Left renal cortex interstitium (tissue), 4 donors: Measurements from ENCODE around the gene CBX3. TPM values are rescaled to one million over a fixed set of nuclear protein-coding genes. Genes with fewer than 3 reads are reported as not detected.
"Not testable (repeated sequence)": the region's sequence is repeated elsewhere in the genome, so short reads cannot be mapped to it uniquely, and the experiment has no call there.

Experiments
- DNase-seq, 4 donors: peaks; one replicate each; pipeline ENCODE4 v3.0.0-alpha.2; 2013; ENCODE audit warnings: low read depth in 4 of 4, low spot score in 2 of 4, missing footprints in 1 of 4
- polyA plus RNA-seq, 4 donors: library from polyadenylated mRNA; unstranded; fragments of 120-200 nt; gene quantifications; one replicate each; pipeline ENCODE4 v1.2.1, GENCODE V29; 2013; ENCODE audit not compliant: insufficient read length in 4 of 4

The CBX3 gene
- polyA plus RNA-seq, 4 donors = 300 to 352 (median 326) TPM

DNA sequence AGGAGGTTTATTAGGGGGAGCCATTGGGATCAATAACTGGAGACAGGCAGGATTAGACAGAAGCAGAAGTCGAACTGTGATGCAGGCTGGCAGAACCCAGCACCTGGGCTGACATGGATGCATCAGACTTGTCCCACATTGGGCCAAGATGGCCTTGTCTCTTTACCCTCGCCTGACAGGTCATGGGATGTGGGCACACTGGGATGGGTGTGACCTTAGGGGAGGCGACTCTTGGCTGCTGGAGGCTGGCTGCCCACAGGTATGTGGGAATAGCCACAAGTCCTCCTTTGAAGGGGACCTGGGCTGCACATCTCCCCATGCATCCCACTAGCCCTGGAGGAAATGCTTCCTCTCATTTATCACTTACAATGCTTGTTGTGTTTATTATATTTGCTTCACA is 32.3 kb upstream of the CBX3 start:
- DNase-seq = no peak

GRCh38 chr7:26170663-26171062 is 30.9 kb upstream of the CBX3 start:
- no peak for DNase-seq

DNA sequence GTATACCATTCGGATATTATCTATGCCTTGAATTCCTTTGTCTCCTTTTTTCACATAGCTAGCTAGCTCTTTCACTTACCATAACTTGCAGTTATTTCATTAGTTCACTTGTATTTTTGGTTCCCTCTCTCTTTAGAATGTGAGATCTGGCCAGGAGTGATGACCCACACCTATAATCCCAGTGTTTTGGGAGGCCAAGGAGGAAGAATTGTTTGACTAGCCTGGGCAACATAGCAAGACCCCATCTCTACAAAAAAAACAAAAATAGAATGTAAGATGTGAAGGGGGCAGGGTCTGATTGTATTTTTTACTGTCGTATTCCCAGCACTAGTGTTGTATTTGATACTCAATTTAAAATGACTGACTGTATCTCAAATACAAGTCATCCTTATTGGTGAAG is 29.9 kb upstream of the CBX3 start:
- no peak for DNase-seq

DNA sequence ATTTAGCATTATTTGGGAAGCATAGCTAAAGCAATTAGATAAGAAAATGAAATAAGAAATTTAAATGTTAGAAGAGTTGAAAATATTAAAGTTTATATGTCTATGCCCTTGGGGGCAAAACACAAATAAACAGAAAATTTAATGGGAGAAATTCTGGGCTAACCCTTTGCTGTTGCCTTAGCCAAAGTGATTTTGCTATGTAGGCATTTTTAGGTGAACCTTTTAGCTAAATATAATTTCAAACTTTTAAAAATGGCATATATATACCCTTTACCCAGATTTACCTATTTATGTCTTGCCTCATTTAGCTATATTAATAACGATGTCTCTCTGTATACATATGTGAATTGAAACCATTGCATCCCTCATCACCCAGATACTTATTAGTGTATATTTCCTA is 29.5 kb upstream of the CBX3 start:
- DNase-seq = no peak

- not testable (repeated sequence) for DNase-seq
Measured at GRCh38 chr7:26175903-26176302, 25.6 kb upstream of the CBX3 start.

DNA sequence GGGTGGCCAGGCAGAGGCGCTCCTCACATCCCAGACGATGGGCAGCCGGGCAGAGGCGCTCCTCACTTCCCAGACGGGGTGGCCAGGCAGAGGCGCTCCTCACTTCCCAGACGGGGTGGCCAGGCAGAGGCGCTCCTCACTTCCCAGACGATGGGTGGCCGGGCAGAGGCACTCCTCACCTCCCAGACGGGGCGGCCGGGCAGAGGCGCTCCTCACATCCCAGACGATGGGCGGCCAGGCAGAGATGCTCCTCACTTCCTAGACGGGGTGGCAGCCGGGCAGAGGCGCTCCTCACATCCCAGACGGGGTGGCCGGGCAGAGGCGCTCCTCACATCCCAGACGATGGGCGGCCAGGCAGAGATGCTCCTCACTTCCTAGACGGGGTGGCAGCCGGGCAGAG is 24.8 kb upstream of the CBX3 start:
- not testable (repeated sequence) for DNase-seq

DNA sequence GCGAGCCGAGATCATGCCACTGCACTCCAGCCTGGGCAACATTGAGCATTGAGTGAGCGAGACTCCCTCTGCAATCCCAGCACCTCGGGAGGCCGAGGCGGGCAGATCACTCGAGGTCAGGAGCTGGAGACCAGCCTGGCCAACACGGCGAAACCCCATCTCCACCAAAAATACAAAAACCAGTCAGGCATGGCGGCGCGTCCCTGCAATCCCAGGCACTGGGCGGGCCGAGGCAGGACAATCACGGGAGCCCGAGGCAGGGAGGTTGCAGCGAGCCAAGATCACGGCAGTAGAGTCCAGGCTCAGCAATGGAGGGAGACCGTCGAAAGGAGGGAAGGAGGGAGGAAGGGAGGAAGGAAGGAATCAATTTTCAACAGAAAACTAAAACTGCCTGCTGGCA is 24.3 kb upstream of the CBX3 start:
- not testable (repeated sequence) for DNase-seq

GRCh38 chr7:26178272-26178960 is 23.1 kb upstream of the CBX3 start:
- no peak for DNase-seq

DNA sequence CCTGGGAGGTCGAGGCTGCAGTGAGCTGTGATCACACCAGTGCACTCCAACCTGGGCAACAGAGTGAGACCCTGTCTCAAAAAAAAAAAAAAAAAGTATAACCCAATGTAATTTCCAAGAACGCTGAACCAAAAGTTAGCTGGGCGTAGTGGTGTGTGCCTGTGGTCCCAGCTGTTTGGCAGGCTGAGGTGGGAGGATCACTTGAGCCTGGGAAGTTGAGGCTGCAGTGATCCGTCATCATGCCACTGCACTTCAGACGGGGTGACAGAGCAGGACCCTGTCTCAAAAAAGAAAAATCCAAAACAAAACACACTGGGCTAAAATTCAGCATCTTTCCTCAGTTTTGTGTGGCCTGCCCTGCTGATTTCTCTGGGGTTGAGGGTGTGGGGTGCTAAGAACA is 22.1 kb upstream of the CBX3 start:
- no peak for DNase-seq

DNA sequence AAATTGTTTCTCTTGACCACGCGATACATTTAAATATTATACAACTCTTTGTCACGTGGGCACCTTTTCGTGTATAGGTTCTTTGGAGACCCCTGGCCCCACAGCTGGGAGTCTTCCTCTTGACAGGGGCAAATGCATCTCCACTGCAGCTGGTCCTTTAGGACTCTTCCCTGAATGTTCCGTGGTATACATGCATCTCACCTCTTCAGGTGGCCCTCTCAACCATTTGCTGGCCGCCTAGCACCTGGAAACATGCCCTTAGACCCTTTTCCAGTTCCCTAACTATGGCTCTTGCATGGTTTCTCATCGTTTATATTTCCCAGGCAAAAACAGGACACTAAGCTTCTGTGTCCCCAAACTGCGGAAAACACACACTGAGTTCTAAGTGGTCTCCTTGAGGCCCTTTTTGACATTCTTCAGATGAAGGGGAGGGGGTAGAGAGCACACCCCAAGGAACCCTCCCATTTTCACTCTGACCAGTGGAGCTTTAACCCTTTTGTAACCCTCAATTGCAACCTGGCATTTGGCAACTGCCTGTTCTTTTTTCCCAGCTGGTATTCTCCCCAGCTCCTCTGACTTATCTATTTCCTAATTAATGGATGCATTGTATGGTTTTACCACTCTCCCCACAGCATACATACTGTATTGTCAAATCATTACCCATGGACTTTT is 21.6 kb upstream of the CBX3 start:
- no peak for DNase-seq

DNA sequence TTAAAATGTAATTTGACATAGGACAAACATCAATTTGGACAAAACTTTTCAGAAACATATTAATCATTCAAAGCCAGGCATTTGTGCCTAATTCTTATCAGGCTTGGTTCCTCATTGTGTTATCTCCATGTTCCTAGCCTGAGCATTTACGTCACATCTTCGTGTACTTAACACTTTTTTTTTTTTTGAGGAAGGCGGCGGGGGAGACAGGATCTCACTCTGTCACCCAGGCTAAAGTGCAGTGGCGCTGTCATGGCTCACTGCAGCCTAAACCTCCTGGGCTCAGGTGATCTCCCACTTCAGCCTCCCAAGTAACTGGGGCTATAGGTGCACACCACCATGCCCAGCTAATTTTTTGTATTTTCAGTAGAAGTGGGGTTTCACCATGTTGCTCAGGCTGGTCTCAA is 20.8 kb upstream of the CBX3 start:
- no peak for DNase-seq

- DNase-seq = no peak
Measured at GRCh38 chr7:26181474-26182227, 19.9 kb upstream of the CBX3 start.

GRCh38 chr7:26182283-26182682 is 19.3 kb upstream of the CBX3 start:
- DNase-seq = no peak

DNA sequence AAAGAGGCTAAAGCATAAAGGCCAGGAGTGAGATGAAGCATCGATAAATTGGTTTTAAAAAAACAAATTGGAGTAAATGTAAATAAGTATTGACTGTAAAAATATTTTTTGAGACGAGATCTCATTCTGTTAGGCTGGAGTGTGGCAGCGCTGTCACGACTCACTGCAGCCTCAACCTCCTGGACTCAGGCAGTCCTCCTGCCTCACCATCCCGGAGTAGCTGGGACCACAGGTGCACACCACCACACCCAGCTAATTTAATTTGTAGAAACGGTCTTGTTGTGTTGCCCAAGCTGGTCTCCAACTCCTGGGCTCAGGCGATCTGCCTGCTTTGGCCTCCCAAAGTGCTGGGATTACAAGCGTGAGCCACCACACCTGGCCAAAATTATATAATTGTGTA is 18.8 kb upstream of the CBX3 start:
- DNase-seq = no peak

DNA sequence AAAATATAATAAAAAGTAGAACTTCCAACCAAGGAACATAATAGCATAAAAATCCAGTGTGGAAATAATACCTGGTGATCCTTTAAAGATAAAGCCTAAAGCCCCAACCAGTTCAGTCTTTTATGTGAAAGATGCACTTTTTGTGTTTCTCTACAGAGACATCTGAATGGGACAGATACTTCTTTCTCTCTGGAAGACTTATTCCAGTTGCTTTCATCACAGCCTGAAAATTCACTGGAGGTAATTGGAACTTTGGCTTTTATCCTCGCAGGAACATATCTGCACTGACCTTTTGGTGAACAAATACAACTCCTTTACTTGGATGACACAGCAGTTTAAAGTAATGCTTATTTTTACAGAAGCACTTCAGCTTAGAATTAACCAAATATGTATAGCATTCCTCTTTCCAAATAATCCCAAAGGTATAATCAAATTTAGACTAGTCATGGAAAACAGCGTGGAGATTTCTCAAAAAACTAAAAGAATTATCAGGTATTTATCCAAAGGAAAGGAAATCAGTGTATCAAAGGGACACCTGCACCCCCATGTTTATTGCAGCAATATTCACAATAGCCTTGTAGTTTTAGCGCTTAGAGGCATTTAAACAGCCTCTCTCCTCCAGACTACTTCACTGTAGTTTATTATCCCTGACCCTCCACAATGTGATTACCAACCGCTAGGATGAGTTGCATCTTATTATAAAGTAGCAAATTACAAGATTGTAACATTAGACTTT is 17.8 kb upstream of the CBX3 start:
- DNase-seq = no peak

DNA sequence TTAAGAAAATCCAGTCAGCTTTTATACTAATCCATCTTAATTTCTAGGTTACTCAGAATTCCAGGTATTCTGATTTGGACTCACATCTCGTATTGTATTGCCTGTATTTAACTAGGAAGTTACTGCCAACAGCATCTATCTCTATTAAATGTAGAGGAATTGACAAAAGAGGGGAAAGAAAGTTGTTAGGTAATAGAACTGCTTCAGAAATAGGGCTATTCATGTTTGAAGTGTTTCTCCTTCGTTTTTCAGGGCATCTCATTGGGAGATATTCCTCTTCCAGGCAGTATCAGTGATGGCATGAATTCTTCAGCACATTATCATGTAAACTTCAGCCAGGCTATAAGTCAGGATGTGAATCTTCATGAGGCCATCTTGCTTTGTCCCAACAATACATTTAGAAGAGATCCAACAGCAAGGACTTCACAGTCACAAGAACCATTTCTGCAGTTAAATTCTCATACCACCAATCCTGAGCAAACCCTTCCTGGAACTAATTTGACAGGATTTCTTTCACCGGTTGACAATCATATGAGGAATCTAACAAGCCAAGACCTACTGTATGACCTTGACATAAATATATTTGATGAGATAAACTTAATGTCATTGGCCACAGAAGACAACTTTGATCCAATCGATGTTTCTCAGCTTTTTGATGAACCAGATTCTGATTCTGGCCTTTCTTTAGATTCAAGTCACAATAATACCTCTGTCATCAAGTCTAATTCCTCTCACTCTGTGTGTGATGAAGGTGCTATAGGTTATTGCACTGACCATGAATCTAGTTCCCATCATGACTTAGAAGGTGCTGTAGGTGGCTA is 17.1 kb upstream of the CBX3 start:
- not testable (repeated sequence) for DNase-seq

- no peak for DNase-seq
Measured at GRCh38 chr7:26185131-26185843, 16.3 kb upstream of the CBX3 start.

DNA sequence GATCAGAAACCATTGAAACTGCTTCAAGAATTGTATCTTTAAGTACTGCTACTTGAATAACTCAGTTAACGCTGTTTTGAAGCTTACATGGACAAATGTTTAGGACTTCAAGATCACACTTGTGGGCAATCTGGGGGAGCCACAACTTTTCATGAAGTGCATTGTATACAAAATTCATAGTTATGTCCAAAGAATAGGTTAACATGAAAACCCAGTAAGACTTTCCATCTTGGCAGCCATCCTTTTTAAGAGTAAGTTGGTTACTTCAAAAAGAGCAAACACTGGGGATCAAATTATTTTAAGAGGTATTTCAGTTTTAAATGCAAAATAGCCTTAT is 15.7 kb upstream of the CBX3 start:
- DNase-seq = no peak

DNA sequence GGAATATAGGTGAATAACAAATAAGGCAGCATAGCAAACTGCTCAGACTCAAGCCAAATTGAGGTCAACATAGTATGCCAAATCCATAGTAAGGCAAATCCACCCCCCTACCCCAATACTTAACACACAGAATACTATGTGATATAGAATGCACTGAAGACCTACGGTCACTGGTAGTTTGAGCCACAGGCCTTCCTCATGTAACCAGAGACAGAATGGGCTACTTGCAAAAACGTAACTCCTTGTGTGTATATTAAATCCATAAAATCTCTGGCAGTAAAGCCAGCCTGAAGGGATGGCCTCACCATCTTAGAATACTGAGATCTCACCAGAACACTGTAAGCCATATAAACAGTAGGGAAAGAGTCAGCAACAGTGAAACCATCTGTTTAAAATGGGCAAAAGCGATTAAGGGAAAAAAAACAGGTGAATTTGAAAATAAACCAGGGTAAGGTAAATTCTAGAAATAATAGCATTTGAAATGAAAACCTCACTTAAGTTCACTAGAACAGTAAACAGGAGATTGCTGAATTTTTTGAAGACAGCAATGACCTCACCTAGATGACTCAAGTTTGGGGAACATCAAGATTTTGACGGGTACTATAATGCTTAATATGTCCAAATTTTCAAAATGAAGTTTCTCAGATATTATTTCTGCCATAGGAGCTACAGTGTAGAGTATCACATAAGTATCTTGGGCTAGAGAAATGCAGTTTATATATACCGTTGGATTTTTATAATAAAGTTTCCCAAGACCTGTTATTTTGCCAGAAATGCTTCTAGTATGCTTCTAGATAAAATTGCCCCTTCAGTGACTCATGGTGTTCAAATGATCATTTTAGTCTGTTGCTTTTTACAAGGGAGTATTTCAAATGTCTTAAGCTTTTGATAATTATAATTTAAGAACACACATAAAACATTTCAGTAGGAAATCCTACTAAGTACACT is 14.9 kb upstream of the CBX3 start:
- DNase-seq = no peak
